ENCODE measurements around the gene STX11. TPM values are rescaled to one million over a fixed set of nuclear protein-coding genes. Genes with fewer than 3 reads are reported as not detected.

Gene STX11
- total RNA-seq, 2 donors from 2014 or later, result 11.3 to 11.4 TPM

GRCh38 chr6:144138542-144138941 lies 11.8 kb upstream of the STX11 start:
- DNase-seq, result no peak
- no peak for ATAC-seq
- intact Hi-C loops (cut with DNase I), result no loop called here

GRCh38 chr6:144139817-144140216 lies 10.5 kb upstream of the STX11 start:
- intact Hi-C loops (cut with DNase I), result no loop called here
- no peak for ATAC-seq
- no peak for DNase-seq

- ATAC-seq (no peak), DNase-seq (no peak)
- intact Hi-C loops (cut with DNase I), result no loop called here
Observed at GRCh38 chr6:144140867-144141266, 9.4 kb upstream of the STX11 start.

GRCh38 chr6:144141470-144141869 lies 8.8 kb upstream of the STX11 start:
- intact Hi-C loops (cut with DNase I), result no loop called here
- no peak for DNase-seq
- no peak for ATAC-seq

GRCh38 chr6:144143106-144143505 lies 7.2 kb upstream of the STX11 start:
- intact Hi-C loops (cut with DNase I), result no loop called here
- ATAC-seq (no peak), DNase-seq (no peak)

- intact Hi-C loops (cut with DNase I), result no loop called here
Observed at GRCh38 chr6:144143878-144144277, 6.4 kb upstream of the STX11 start.

GRCh38 chr6:144144996-144145395 lies 5.3 kb upstream of the STX11 start:
- intact Hi-C loops (cut with DNase I), result no loop called here
- no peak for DNase-seq
- ATAC-seq, result no peak

More at GRCh38 chr6:144143878-144144277, 6.4 kb upstream of the STX11 start:
- DNase-seq (no peak), ATAC-seq (no peak)

- ATAC-seq (no peak), DNase-seq (no peak)
- intact Hi-C loops (cut with DNase I), result no loop called here
Observed at GRCh38 chr6:144145541-144145940, 4.8 kb upstream of the STX11 start.

- ATAC-seq, result no peak
- DNase-seq, result no peak
- intact Hi-C loops (cut with DNase I), result no loop called here
Observed at GRCh38 chr6:144148886-144149285, 1.4 kb upstream of the STX11 start.

GRCh38 chr6:144149558-144149893 lies 791 bp upstream of the STX11 start:
- intact Hi-C loops (cut with DNase I), result no loop called here
- DNase-seq (no peak), ATAC-seq (no peak)

GRCh38 chr6:144150710-144151657 lies 667 bp downstream of the STX11 start:
- intact Hi-C loops (cut with DNase I), result loop anchor here (2.0 to 10.0 kb wide), 3 partner anchors 66 to 134 kb away; partner anchors contain the start of gene UTRN (in 1 of the 2)
- DNase-seq, result peak; percentile 46
- ATAC-seq, result peak; percentile 37 to 53

- ATAC-seq (no peak), DNase-seq (no peak)
- intact Hi-C loops (cut with DNase I), result loop anchor here (5.0 to 10.0 kb wide), 2 partner anchors 65 to 132 kb away; partner anchors contain the start of gene UTRN (in 1 of the 2)
Observed at GRCh38 chr6:144152334-144152900, 2.1 kb downstream of the STX11 start.

- ATAC-seq (no peak), DNase-seq (no peak)
- intact Hi-C loops (cut with DNase I), result loop anchor here (5.0 to 10.0 kb wide), 2 partner anchors 64 to 132 kb away; partner anchors contain the start of gene UTRN (in 1 of the 2)
Observed at GRCh38 chr6:144153260-144153659, 2.9 kb downstream of the STX11 start.

- intact Hi-C loops (cut with DNase I), result loop anchor here (5.0 to 10.0 kb wide), 2 partner anchors 63 to 131 kb away; partner anchors contain the start of gene UTRN (in 1 of the 2)
- ATAC-seq, result no peak
Observed at GRCh38 chr6:144153971-144154370, 3.7 kb downstream of the STX11 start.

GRCh38 chr6:144155529-144155928 lies 5.2 kb downstream of the STX11 start:
- intact Hi-C loops (cut with DNase I), result loop anchor here in 1 of 2 donors (10.0 kb wide), 1 partner anchor 129 kb away; the partner anchor contains the start of gene UTRN
- ATAC-seq (no peak), DNase-seq (no peak)

More at GRCh38 chr6:144153971-144154370, 3.7 kb downstream of the STX11 start:
- no peak for DNase-seq

- DNase-seq, result no peak
- intact Hi-C loops (cut with DNase I), result loop anchor here in 1 of 2 donors (10.0 kb wide), 1 partner anchor 128 kb away; the partner anchor contains the start of gene UTRN
- peak in 1 of 2 donors; percentile 40 for ATAC-seq
Observed at GRCh38 chr6:144156338-144156737, 6.0 kb downstream of the STX11 start.

GRCh38 chr6:144156991-144157390 lies 6.7 kb downstream of the STX11 start:
- intact Hi-C loops (cut with DNase I), result loop anchor here in 1 of 2 donors (10.0 kb wide), 1 partner anchor 128 kb away; the partner anchor contains the start of gene UTRN
- ATAC-seq (no peak), DNase-seq (no peak)

- intact Hi-C loops (cut with DNase I), result loop anchor here in 1 of 2 donors (10.0 kb wide), 1 partner anchor 127 kb away; the partner anchor contains the start of gene UTRN
- ATAC-seq, result peak; percentile 89 to 94
- peak; percentile 72 for DNase-seq
Observed at GRCh38 chr6:144158133-144158532, 7.8 kb downstream of the STX11 start.

- ATAC-seq (no peak), DNase-seq (no peak)
- intact Hi-C loops (cut with DNase I), result loop anchor here in 1 of 2 donors (10.0 kb wide), 1 partner anchor 126 kb away; the partner anchor contains the start of gene UTRN
Observed at GRCh38 chr6:144159223-144159622, 8.9 kb downstream of the STX11 start.

- DNase-seq, result no peak
- intact Hi-C loops (cut with DNase I), result loop anchor here in 1 of 2 donors (10.0 kb wide), 1 partner anchor 125 kb away; the partner anchor contains the start of gene UTRN
- no peak for ATAC-seq
Observed at GRCh38 chr6:144159742-144160141, 9.4 kb downstream of the STX11 start.

Data from left cardiac atrium (tissue), 4 donors.